GM12892 (cell line): ENCODE data around the gene RELN.

Source experiments
- POLR2A ChIP-seq: IDR thresholded peaks from 2 replicates; pipeline ENCODE4 v1.6.1; 2011; ENCODE audit warnings: low read depth, low read length, control low read depth
- POLR2AphosphoS5 ChIP-seq: IDR thresholded peaks from 2 replicates; pipeline ENCODE4 v1.6.1; 2011; ENCODE audit warnings: low read depth, low read length, control low read depth
- TAF1 ChIP-seq: IDR thresholded peaks from 2 replicates; pipeline ENCODE4 v1.6.1; 2011; ENCODE audit warnings: low read depth, mild to moderate bottlenecking, control low read depth, low read length, borderline replicate concordance

DNA sequence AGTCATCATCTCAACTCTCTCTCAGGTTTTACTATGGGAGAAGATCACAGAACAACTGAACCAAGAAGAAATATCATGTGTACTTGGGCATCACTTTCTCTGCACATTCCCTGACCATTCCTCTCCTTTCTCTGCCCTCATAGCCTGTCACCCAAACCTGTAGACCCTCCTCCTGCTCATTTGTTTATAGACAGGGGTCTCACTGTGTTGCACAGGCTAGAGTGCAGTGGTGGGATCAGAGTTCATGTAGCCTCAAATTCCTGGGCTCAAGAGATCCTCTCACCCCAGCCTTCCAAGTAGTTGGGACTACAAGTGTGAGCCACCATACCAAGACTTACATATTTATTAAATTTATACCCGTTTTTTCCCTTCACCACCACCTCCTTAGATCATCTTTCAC is 282.7 kb downstream of the RELN start:
- TF ChIP-seq POLR2A (no peak), TAF1 (no peak), POLR2AphosphoS5 (no peak)
